H9 (cell line): ENCODE measurements around the gene FXYD1. TPM values are rescaled to one million over a fixed set of nuclear protein-coding genes. Genes with fewer than 3 reads are reported as not detected.
A peak's percentile ranks its signal among the peaks of the same experiment; 100 is the strongest.

Experiments
- DNase-seq: peaks from one replicate; pipeline ENCODE4 v3.0.0-alpha.2; 2017
- H2AFZ ChIP-seq: one replicate; pipeline ENCODE4 v1.6.1; 2013; ENCODE audit warnings: mild to moderate bottlenecking, low read length, control low read depth, moderate library complexity
- H2AK5ac ChIP-seq: 2 replicates; pipeline ENCODE4 v1.6.1; 2013; ENCODE audit warnings: low read length, control low read depth, mixed read lengths; ENCODE audit not compliant: insufficient read length
- H2BK120ac ChIP-seq: one replicate; pipeline ENCODE4 v1.6.1; 2013; ENCODE audit warnings: low read depth, mild to moderate bottlenecking, low read length, control low read depth, inconsistent platforms; ENCODE audit not compliant: poor library complexity, severe bottlenecking
- H2BK12ac ChIP-seq: 2 replicates; pipeline ENCODE4 v1.6.1; 2013; ENCODE audit warnings: low read length, control low read depth, mixed read lengths, low read depth; ENCODE audit not compliant: insufficient read length
- H2BK15ac ChIP-seq: 2 replicates; pipeline ENCODE4 v1.6.1; 2013; ENCODE audit warnings: low read depth, low read length, control low read depth
- H2BK20ac ChIP-seq: one replicate; pipeline ENCODE4 v1.6.1; 2013; ENCODE audit warnings: low read depth, mild to moderate bottlenecking, low read length, control low read depth, inconsistent platforms; ENCODE audit not compliant: poor library complexity, severe bottlenecking
- H2BK5ac ChIP-seq: 2 replicates; pipeline ENCODE4 v1.6.1; 2013; ENCODE audit warnings: low read length, control low read depth, mixed read lengths; ENCODE audit not compliant: insufficient read length
- H3K14ac ChIP-seq: 2 replicates; pipeline ENCODE4 v1.6.1; 2013; ENCODE audit warnings: low read length, control low read depth; ENCODE audit not compliant: insufficient read depth
- H3K18ac ChIP-seq: 2 replicates; pipeline ENCODE4 v1.6.1; 2013; ENCODE audit warnings: low read depth, mild to moderate bottlenecking, mixed read lengths, low read length, control low read depth; ENCODE audit not compliant: insufficient read length
- H3K23ac ChIP-seq: 2 replicates; pipeline ENCODE4 v1.6.1; 2013; ENCODE audit warnings: low read length, control low read depth, mixed read lengths, low read depth; ENCODE audit not compliant: insufficient read length
- H3K23me2 ChIP-seq: 2 replicates; pipeline ENCODE4 v1.6.1; 2013; ENCODE audit warnings: low read depth, mild to moderate bottlenecking, mixed read lengths, low read length, control low read depth; ENCODE audit not compliant: insufficient read length, poor library complexity, severe bottlenecking
- H3K27ac ChIP-seq: 2 replicates; pipeline ENCODE4 v1.5.1; 2013; ENCODE audit warnings: low read length, control low read depth, mixed read lengths, low read depth; ENCODE audit not compliant: insufficient read length
- H3K27me3 ChIP-seq: 2 replicates; pipeline ENCODE4 v1.6.1; 2013; ENCODE audit warnings: low read length, control low read depth, inconsistent platforms; ENCODE audit not compliant: insufficient read depth
- H3K4ac ChIP-seq: 2 replicates; pipeline ENCODE4 v1.6.1; 2013; ENCODE audit warnings: low read depth, mild to moderate bottlenecking, control low read depth, inconsistent platforms, low read length, moderate library complexity
- H3K4me1 ChIP-seq: 2 replicates; pipeline ENCODE4 v1.6.1; 2013; ENCODE audit warnings: low read length, control low read depth, inconsistent platforms; ENCODE audit not compliant: insufficient read depth
- H3K4me2 ChIP-seq: 2 replicates; pipeline ENCODE4 v1.6.1; 2013; ENCODE audit warnings: low read length, control low read depth, mixed read lengths; ENCODE audit not compliant: insufficient read length, insufficient read depth
- H3K56ac ChIP-seq: 2 replicates; pipeline ENCODE4 v1.6.1; 2013; ENCODE audit warnings: low read depth, mild to moderate bottlenecking, mixed read lengths, low read length, control low read depth; ENCODE audit not compliant: insufficient read length
- H3K79me1 ChIP-seq: 2 replicates; pipeline ENCODE4 v1.6.1; 2013; ENCODE audit warnings: low read depth, mild to moderate bottlenecking, moderate library complexity, low read length, control low read depth, inconsistent platforms; ENCODE audit not compliant: insufficient read depth, poor library complexity, severe bottlenecking
- H3K79me2 ChIP-seq: 2 replicates; pipeline ENCODE4 v1.6.1; 2013; ENCODE audit warnings: low read length, control low read depth, inconsistent platforms; ENCODE audit not compliant: insufficient read depth
- H3K9ac ChIP-seq: 2 replicates; pipeline ENCODE4 v1.6.1; 2013; ENCODE audit warnings: low read length, control low read depth, mixed read lengths; ENCODE audit not compliant: insufficient read length; ENCODE audit errors: extremely low read depth
- H3K9me3 ChIP-seq: one replicate; pipeline ENCODE4 v1.6.1; 2013; ENCODE audit warnings: low read depth, low read length, inconsistent platforms; ENCODE audit not compliant: control insufficient read depth
- H3T11ph ChIP-seq: one replicate; pipeline ENCODE4 v1.6.1; 2013; ENCODE audit warnings: mild to moderate bottlenecking, low read length, control low read depth, inconsistent platforms
- H4K20me1 ChIP-seq: one replicate; pipeline ENCODE4 v1.6.1; 2013; ENCODE audit not compliant: control insufficient read depth, insufficient read length, insufficient read depth
- H4K5ac ChIP-seq: 2 replicates; pipeline ENCODE4 v1.6.1; 2013; ENCODE audit warnings: low read depth, mild to moderate bottlenecking, mixed read lengths, low read length, control low read depth; ENCODE audit not compliant: insufficient read length
- H4K8ac ChIP-seq: replicated peaks from 2 replicates; pipeline ENCODE4 v1.6.1; 2013; ENCODE audit warnings: low read length, control low read depth, mixed read lengths, low read depth; ENCODE audit not compliant: insufficient read length
- H4K91ac ChIP-seq: 2 replicates; pipeline ENCODE4 v1.6.1; 2013; ENCODE audit warnings: low read depth, mild to moderate bottlenecking, moderate library complexity, mixed read lengths, low read length, control low read depth; ENCODE audit not compliant: insufficient read length
- H3K27ac Mint-ChIP-seq, 3 experiments: 2 replicates in 2 of 3; 3 replicates in 1 of 3; pipeline ENCODE4 v1.8.0; 2020 to 2021; ENCODE audit warnings: mixed read lengths in 3 of 3, mild to moderate bottlenecking in 1 of 3, moderate library complexity in 1 of 3
- H3K27me3 Mint-ChIP-seq: 2 replicates; pipeline ENCODE4 v1.8.0; 2021; ENCODE audit warnings: low read depth, mild to moderate bottlenecking, moderate library complexity, mixed read lengths
- H3K36me3 Mint-ChIP-seq, 3 experiments: 2 replicates in 2 of 3; 3 replicates in 1 of 3; pipeline ENCODE4 v1.8.0; 2020 to 2021; ENCODE audit warnings: low read depth in 3 of 3, mixed read lengths in 3 of 3; ENCODE audit not compliant: insufficient read depth in 1 of 3
- H3K4me1 Mint-ChIP-seq, 2 experiments: 2 replicates each; pipeline ENCODE4 v1.8.0; 2020; ENCODE audit warnings: mixed read lengths in 2 of 2
- H3K4me3 Mint-ChIP-seq, 2 experiments: 2 replicates in 1 of 2; 3 replicates in 1 of 2; pipeline ENCODE4 v1.8.0; 2020 to 2021; ENCODE audit warnings: mild to moderate bottlenecking in 2 of 2, mixed read lengths in 2 of 2, moderate library complexity in 1 of 2
- H3K9me3 Mint-ChIP-seq, 2 experiments: 2 replicates in 1 of 2; 3 replicates in 1 of 2; pipeline ENCODE4 v1.8.0; 2020; ENCODE audit warnings: mild to moderate bottlenecking in 2 of 2, mixed read lengths in 2 of 2, moderate library complexity in 1 of 2
- WGBS: extraction: QIAGEN DNeasy Blood & Tissue Kit; methylation state at CpG from one replicate; pipeline ENCODE4 v1.1.7; 2013; ENCODE audit warnings: missing lambda C conversion rate, low lambda C conversion rate, mixed read lengths; ENCODE audit not compliant: insufficient read length; ENCODE audit errors: extremely low coverage; 5-methylcytosine and 5-hydroxymethylcytosine counted together
- total RNA-seq: library from RNA; stranded (reverse); gene quantifications from 2 replicates; pipeline ENCODE4 v1.2.1, GENCODE V29; 2021
- TF ChIP-seq, protein P1 (sequence below): fragments of 200-600 bp; sonication (generic); conservative IDR thresholded peaks from 3 replicates; pipeline ENCODE4 v1.8.0; 2021; ENCODE audit warnings: antibody characterized with exemption, mild to moderate bottlenecking

Gene FXYD1
- total RNA-seq, 1 experiment from 2014 or later = 7.7 TPM

DNA sequence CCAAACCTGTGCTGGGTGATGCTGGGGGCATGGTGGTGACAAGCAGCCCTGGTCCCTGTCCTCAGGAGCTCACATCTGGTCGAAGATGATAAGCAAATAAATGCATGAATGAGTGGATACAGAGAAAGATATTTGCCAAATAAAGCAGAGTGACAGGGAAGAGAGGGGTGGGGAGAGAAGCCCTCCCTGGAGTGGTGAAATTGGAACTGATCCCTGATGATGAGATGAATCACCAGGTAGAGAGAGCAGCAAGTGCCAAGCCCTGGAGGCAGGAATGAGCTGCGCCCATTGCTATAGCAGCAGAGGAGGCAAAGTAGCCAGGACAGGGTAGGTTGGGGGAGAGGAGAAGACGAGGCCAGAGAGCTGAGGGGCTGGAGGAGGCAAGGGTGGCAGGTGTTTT lies 29.6 kb downstream of the FXYD1 start:
- H3K9me3 Mint-ChIP-seq = peaks cover 12 to 26% of the 10 kb centered on the region in 2 experiments
- Histone ChIP-seq H2BK12ac (no peak overlapping the region), H2BK15ac (no peak overlapping the region), H2AFZ (no peak overlapping the region), H3K79me1 (no peaks in the 10 kb centered on the region), H3K4me2 (no peak overlapping the region), H2BK20ac (no peak overlapping the region), H3K14ac (no peak overlapping the region), H2BK5ac (no peak overlapping the region), H3K9me3 (peaks cover 7% of the 10 kb centered on the region), H4K8ac (no peak overlapping the region), H3K4ac (no peak overlapping the region), H3K23ac (no peak overlapping the region), H3K4me1 (no peaks in the 10 kb centered on the region), H3T11ph (no peak overlapping the region), H3K27ac (no peak overlapping the region), H4K91ac (no peak overlapping the region), H3K18ac (no peak overlapping the region), H2BK120ac (no peak overlapping the region), H3K23me2 (no peaks in the 10 kb centered on the region), H3K79me2 (no peaks in the 10 kb centered on the region), H4K5ac (no peak overlapping the region), H3K9ac (no peak overlapping the region), H3K27me3 (no peaks in the 10 kb centered on the region), H2AK5ac (no peak overlapping the region), H3K56ac (no peak overlapping the region), H4K20me1 (peaks cover 3% of the 10 kb centered on the region)
- H3K4me1 Mint-ChIP-seq = no peaks in the 10 kb centered on the region
- no peak overlapping the region for H3K27ac Mint-ChIP-seq
- no peak overlapping the region for H3K4me3 Mint-ChIP-seq
- TF ChIP-seq, protein P1, sequence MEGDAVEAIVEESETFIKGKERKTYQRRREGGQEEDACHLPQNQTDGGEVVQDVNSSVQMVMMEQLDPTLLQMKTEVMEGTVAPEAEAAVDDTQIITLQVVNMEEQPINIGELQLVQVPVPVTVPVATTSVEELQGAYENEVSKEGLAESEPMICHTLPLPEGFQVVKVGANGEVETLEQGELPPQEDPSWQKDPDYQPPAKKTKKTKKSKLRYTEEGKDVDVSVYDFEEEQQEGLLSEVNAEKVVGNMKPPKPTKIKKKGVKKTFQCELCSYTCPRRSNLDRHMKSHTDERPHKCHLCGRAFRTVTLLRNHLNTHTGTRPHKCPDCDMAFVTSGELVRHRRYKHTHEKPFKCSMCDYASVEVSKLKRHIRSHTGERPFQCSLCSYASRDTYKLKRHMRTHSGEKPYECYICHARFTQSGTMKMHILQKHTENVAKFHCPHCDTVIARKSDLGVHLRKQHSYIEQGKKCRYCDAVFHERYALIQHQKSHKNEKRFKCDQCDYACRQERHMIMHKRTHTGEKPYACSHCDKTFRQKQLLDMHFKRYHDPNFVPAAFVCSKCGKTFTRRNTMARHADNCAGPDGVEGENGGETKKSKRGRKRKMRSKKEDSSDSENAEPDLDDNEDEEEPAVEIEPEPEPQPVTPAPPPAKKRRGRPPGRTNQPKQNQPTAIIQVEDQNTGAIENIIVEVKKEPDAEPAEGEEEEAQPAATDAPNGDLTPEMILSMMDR = no peak
- H3K27me3 Mint-ChIP-seq = no peaks in the 10 kb centered on the region
- H3K36me3 Mint-ChIP-seq = peaks cover 66 to 76% (median 75%) of the 10 kb centered on the region in 3 experiments
- DNase-seq = peak; percentile 1
- no CpG with 5 or more reads among the region's 3 CpGs for WGBS
